Measurements from ENCODE around the gene RHOG.
"Not testable (repeated sequence)": the region's sequence is repeated elsewhere in the genome, so short reads cannot be mapped to it uniquely, and the experiment has no call there.

GRCh38 chr11:3860898-3861393, 20.2 kb upstream of the RHOG start:
- not testable (repeated sequence) for TF ChIP-seq CTCF (conservative IDR thresholded peaks at IDR 0.05 in 1 of 2, IDR thresholded peaks at IDR 0.05 in 1 of 2; ENCODE audit: low read depth in 1 of 2, low read length in 2 of 2); EZH2 (IDR thresholded peaks at IDR 0.05; ENCODE audit: low read length, missing control alignments)

Measured in fibroblast of lung (primary cell).